RPMI8226 (cell line): ENCODE results near the gene KLC3.
"Not testable (repeated sequence)": the region's sequence is repeated elsewhere in the genome, so short reads cannot be mapped to it uniquely, and the experiment has no call there.

Experiments used
- DNase-seq: peaks from one replicate; pipeline ENCODE4 v3.0.0-alpha.2; 2015

Gene KLC3

DNA sequence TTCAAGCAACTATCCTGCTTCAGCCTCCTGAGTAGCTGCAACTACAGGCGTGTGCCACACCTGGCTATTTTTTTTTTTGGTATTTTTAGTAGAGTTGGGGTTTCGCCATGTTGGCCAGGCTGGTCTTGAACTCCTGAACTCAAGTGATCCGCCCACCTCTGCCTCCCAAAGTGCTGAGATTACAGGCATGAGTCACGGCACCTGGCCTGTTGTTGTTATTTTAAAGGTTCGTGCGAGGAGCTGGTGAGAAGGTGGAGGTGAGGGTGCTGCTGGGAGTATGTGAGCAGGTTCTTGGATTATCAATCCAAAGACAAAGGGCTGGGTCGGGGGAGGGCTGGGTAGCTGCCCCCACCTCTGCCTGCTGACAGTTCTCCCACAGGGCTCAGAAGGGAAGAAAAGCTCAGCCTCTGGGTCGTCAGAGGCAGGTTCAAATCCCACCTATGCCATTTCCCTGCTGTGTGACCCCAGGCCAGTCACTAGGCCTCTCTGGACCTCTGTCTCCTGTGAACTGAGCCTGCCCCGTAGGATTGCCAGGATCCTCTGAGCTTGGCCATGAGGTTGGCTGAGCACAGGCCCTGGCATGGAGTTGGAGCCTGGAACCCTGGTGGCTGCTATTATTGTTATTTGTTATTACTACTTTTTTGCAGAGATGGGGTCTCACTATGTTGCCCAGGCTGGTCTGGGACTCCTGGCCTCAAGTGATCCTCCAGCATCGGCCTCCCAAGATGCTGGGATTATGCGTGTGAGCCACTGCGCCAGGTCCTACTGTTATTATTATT, 19.4 kb upstream of the KLC3 start:
- peak; percentile 30 for DNase-seq

DNA sequence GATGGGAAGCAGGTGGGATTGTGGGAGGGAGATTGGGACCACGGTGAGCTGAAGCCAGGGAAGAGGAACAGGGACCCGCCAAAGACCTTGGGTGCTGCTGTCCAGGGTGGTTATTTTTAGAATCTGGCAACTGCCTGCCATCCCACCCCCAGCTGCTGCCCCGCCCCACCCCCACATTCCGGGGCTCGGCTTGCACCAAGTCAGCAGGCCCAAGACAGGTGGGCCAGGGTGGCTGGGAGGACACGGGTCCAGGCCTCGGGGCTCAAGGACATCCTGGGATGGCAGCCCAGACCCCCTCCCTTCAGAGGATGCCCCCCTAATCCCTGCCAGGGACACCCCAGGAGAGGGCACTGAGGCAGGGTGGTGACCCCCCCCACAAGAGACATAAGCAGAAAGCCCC, 18.7 kb upstream of the KLC3 start:
- DNase-seq, result no peak

DNA sequence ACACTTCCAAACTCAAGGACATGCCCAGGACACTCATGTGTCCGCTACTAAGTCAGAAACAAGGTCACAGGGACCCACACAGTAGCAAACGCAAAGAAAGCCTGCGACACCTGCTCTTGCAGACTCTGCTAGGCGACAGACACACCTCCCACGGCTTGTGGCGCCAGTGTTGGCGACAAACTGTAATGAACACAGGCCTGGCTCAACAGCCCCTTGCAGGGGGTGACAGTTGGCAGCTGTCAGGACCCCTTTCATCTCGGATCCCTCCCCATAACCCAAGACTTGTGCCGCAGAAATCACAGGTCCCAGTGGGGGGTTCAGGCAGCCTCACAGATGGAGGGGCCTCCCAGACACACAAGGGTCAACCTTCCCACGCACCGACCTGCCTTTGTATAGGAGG, 18.2 kb upstream of the KLC3 start:
- peak; percentile 52 for DNase-seq

DNA sequence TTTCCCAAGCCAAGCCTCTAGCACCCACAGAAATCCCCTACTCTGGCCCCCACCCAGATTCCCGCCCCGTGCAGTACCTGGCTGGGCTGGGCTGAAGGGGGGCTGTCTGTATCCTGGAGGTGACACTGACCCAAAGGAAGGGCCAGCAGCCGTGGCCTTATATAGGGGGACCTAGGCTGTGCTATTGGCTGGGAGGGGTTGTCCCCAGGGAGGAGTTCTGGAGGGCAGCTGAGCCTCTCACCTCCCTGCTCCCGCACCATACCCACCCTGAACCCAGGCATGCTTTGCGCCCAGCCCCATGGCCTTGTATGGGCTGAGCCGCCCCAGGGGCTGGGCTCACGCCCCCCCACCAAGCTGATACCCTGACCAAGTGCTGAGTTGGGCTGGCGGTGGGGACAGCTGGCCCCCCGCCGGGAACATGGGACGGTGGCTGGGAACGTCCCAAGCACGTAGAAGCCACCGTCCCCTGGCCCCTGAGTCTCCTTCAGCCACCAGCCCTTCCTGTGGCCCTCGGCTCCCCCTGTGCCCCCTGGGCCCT, 17.7 kb upstream of the KLC3 start, which contains the start of gene CKM:
TSS of gene CKM (minus strand) at position 132 of the 538 bp plus-strand sequence. CDS start 3,162 bp downstream, outside the sequence.
- no peak for DNase-seq

DNA sequence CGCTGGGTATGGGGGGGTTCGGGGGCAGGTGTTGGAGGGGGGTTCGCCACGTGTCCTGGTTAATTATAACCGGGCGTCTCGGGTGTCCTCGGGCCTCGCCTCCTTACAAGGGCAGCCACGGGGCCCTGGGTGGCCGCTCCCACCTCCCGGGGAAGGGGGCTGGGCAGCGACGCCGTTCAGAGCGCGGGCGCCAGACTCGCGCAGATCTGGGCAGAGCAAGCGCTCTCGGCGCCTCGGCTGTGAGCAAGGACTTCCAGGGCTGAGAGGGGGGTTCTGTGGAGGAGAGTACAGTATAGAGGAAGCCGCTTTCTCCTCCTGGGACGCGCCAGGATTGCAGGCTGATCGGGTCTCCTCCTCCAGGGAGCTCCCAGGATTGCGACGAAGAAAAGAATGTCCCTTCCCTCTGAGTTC, 16.9 kb upstream of the KLC3 start:
- DNase-seq, result no peak

DNA sequence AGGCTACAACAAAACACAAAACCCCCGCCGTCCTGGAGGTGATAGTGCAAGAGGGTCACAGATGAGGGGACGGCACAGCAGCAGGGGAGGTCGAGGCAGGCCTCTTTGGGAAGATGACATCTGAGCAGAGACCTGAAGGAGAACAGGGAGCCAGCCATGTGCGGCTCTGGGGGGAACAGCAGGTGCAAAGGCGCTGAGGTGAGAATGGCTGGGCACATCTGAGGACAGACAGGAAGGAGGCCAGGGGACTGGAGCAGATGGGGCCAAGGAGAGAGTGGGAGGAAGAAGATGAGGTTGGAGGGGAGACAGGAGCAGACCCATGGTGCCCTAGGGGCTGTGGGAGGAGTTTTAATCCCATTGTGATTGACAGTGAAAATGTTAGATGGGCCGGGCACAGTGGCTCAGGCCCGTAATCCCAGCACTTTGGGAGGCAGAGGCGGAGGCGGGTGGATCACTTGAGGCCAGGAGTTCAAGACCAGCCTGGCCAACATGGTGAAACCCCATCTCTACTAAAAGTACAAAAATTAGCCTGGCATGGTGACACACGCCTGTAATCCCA, 16.1 kb upstream of the KLC3 start:
- no peak for DNase-seq

DNA sequence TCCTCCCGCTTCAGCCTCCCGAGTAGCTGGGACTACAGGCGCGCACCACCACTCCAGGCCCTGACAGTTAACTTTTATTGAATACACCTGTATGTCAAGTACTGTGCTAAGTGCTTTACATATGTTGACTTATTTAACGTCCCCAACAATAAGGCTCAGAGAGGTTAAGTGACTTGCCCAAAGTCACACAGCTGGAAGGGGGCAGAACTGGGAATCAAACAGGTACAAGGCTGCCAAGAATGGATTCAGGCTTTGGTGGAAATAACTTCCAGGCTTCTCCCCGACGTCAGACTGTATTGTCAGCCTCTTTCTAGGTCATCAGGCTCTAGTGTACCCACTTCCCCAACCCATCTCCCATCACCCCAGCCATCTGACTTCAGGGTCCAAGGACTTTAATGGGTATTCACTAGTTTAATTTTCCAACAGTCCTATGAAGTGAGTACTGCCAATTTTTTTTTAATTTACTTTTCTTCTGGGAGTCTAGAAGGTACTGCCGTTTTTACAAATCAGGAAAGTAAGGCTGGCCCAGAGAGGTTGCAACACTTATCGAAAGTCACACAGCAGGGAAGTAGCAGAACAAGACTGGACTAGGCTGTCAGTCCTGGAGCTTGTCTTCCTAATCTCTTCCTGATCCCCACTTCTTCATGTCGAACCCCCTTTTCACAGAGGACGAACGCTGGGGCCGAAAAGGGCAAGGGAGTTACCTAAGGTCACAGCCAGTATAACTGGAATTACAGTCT, 13.0 kb upstream of the KLC3 start:
- DNase-seq, result no peak

DNA sequence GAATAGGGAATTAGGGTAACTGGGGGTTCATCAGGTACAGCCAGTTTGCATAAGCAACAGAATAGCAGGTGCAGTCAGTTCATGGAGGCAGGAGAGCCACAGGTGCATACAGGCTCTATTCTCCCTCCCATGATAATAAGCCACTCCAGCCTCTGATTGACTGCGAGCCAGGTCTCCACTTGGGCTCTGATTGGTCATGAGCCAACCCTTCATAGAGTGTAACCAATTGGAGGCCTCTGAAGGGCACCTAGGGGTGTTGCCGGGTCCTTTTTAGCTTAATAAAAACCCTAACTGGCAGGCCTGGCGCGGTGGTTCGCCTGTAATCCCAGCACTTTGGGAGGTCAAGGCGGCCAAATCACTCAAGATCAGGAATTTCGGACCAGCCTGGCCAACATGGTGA, 9.1 kb upstream of the KLC3 start:
- DNase-seq, result no peak

DNA sequence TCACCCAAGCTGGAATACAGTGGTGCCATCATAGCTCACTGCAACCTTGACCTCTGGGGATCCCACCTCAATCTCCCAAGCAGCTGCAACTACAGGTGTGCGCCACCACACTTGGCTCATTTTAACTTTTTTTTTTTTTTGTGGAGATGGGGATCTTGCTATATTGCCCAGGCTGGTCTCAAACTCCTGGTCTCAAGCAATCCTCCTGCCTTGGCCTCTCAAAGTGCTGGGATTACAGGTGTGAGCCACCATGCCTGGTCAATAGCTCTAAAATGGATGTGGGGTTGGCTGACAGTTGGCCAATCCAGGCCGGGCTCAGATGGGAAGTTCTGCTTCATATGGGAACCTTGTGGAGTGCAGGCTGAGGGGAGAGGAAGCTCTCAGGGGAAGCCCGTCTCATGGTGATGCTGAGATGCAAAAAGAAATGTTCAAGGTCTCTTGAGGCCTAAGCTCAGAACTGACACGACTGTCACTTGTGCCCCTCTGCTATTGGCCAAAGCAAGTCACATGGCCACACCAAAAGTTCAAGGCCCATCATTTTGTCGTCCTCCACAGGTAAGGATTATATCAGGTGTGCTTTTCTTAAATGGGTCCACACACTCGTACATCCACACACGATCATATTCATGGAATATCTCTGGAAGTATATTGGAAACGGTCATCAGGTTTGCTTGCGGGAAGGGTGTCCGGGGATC, 6.8 kb upstream of the KLC3 start:
- no peak for DNase-seq

DNA sequence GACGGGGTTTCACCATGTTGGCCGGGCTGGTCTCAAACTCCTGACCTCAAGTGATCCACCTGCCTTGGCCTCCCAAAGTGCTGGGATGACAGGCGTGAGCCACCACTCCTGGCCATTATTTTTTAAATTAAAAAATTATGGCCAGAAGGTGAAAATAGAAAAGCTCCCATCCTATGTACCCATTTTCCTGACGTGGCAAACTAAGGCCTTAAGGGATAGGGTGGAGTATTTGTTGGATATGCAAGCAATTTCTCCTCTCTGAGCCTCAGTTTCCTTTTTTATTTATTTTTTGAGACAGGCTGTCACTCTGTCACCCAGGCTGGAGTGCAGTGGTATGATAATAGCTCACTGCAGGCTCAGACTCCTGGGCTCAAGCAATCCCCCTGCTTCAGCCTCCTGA, 5.7 kb upstream of the KLC3 start:
- not testable (repeated sequence) for DNase-seq

DNA sequence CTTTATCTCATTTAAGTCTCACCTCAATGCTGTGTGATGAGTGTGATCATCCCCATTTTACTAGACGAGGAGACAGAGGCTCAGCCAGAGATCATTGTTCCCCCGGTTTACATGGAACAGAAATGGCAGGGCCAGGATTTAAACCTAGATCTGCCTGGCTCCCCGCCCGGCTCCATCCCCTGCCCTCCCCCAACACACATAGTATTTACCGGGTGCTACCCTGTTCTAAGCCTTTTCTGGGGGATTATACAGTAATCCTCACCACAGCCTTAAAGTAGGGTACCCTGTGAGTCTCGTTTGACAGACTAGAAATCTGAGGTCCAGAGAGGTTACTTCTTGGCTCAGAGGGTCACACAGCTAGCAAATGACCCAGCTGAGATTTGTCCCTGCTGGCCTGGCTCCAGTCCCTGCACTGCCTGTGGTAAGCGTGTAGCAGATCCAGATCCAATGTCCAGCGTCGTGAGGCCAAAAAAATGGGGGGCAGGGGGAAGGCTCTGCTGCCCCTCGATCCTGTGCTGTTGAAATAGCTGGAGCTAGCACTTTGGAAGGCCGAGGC, 3.8 kb upstream of the KLC3 start:
- no peak for DNase-seq

DNA sequence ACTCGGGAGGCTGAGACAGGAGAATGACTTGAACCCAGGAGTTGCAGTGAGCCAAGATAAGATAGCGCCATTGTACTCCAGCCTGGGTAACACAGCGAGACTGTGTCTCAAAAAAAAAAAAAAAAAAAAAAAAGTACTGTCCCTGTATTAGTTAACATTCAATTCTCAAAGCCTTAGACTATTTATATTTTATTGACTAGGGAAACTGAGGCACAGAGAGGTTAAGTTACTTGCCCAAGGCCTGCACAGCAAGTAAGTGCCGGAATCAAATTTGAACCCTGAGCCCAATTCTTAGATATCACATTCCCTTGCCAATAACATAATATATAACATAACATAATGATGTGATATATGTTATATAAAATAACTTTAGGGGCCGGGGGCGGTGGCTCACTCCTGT, 921 bp upstream of the KLC3 start:
- no peak for DNase-seq

DNA sequence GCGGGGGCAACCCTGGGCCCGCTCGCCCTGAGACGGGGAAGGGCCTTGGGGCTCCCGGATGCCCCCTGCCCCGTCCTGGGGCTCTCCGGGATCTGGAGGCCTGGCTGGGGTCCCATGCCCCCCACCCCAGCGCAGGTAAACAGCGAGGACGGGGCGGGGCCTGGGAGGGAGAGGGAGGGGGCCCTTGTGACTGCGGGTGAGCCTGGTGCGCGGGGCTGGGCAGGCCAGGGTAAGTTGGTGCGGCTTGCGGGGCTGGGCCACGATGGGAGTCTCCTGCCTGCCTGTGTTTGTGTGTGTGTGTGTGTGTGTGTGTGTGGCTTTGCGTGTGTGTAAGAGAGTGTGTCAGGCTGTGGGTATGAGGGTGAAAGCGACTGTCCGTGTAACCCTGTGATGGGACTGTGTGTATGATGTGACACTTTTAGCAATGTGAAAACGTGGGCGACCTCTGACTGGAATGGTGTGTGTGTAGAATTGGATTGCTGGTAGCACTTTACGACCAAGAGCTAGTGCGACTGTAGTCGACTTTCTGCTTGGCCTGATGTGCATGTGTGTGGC, 426 bp downstream of the KLC3 start:
- no peak for DNase-seq

DNA sequence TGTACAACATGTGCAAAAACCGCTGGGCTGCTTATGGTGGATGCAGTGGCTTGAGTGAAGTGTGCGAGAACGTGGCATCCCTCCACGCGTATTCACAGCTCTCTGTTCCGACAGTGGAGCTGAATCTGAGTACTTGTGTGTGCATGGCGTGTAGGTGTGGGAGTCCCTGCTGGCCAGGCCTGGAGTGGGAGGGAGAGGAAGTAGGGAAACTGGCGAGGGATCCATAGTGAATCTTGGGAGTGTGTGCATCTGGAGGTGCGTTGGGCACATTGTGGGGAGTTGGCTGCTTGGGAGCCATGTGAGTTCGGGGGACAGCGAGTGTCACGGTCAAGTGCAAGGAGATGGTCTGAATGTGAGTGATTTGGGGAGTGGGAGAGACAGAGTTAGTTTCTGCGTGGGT, 2.4 kb downstream of the KLC3 start:
- no peak for DNase-seq

DNA sequence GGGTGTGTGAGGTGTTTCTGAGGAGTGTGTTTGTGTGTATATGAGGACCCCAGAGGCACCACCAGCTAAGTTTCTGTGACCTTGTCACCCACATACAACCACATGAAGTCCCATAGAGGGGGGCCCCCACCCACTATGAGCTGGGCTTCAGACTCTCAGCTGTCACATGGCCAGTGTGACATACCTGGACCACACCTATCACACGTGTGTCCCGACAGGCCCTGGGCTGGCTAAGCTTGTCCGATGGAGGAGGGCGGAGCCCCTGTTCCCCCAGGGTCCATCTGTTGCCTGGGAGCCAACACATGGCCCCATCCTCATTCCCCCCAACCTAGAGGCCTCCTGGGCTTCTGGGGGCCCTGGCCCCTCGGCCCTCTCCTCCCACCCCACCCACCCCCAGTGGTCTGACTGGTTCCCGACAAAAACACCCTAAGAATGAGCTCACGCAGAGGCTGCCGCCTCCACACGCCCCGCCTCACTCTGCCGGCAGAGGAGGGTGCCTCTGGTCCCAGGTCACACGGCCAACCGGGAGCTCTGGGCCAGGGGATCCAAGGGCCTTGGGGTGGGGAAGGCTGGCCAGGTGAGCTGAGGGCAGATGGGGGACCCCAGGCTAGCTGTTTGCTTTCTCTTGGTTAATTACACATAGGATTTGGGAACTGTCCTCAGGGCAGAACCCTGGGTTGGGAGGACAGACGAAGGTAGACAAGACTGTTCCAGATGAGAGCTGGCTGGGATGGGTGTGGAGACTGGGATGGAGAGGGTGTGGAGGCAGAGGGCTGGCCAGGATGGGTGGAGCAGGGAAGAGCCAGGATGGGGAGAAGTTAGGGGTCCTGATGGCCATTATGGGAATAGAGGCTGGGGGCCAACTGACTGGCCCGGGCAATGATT, 4.3 kb downstream of the KLC3 start:
- no peak for DNase-seq

DNA sequence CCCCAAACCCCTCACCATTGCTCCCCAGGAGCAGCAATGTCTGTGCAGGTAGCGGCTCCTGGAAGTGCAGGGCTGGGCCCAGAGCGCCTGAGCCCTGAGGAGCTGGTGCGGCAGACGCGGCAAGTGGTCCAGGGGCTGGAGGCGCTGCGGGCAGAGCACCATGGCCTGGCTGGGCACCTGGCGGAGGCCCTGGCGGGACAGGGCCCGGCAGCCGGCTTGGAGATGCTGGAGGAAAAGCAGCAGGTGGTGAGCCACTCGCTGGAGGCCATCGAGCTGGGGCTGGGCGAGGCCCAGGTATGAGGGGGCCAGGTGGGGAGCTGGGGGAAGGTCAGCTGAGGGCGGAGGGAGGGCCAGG, 4.9 kb downstream of the KLC3 start:
- no peak for DNase-seq

DNA sequence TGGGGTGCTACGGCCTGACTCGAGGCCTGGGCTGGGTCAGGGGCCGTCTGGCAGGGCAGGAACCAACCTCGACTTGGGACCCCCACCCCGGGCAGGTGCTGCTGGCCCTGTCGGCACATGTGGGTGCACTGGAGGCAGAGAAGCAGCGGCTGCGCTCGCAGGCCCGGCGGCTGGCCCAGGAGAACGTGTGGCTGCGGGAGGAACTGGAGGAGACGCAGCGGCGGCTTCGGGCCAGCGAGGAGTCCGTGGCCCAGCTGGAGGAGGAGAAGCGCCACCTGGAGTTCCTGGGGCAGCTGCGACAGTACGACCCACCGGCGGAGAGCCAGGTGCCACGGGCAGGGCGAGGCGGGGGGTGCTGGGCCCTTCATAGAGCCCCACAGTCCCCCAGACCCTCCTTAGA, 5.9 kb downstream of the KLC3 start:
- DNase-seq, result peak; percentile 60

DNA sequence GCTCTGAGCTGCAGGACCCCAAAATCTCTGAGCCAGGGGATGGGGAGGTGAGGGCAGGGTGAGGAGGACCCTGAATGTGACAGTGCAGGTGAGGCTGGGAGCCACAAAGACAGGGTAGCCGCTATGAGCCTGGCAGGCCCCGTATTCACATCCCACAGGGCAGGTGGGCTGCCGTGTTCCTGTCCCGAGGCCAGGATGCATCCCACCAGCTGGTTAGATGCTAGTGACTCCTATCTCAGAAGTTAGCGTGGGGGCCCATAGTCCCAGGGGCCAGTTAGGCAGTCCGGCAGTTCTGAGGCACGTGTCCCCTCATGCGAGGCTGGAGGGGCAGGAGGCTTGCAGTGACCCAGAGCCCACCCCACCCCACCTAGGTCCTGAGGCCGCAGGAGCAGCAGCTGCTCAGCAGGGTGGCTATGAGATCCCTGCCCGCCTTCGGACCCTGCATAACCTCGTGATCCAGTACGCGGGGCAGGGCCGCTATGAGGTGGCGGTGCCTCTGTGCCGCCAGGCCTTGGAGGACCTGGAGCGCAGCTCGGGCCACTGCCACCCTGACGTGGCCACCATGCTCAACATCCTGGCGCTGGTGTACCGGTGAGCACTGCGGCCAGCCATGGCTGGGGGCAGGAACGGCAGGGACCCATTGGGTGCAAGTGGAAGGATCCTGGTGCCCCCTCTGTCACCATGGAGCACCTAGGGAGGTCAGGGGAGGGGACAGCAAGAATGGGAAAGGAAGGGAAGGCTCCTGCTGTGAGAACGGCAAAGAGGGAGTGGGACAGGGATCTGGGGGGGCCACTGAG, 7.2 kb downstream of the KLC3 start:
- DNase-seq, result no peak

DNA sequence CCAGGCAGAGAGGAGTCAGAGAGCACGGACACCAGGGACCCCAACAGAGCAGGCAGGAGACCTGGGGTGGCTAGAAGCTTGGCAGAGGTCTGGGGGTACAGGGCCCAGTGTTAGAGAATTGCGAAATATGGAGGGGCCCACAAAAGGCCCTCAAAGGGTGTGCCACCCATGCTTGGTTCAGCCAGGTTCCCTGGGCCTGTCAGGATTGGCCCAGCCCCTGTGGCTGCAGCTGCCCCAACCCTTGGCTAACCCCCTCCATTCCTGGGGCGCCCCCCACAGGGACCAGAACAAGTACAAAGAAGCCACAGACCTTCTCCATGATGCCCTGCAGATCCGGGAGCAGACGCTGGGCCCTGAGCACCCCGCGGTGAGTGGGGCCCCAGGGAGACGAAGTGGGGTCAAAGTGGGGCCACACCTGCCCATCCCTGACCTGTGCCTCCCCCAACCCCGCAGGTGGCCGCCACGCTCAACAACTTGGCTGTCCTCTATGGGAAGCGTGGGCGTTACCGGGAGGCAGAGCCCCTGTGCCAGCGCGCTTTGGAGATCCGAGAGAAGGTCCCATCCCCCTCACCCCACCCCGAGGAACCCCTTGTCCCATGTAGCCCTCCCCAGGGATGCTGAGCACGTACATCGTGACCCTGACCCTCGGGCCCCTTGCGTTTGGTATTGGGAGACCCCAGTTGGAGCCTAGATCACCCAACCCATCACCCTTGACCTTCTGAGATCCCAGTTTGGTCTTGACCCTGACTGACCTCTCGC, 8.0 kb downstream of the KLC3 start:
- no peak for DNase-seq

DNA sequence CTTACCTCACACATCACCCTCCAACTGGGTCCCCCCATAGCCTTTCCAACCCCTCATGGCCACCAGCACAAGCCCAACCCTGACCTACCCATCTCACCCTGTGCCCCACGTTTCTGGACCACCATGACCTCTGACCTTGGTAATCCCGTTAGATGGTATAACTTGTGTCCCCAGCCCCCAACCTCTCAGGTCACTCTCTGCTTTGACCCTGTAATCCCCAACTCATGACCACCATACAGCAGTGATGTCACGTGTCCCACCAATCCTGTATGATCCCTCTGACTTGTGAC, 8.5 kb downstream of the KLC3 start:
- no peak for DNase-seq
